ENCODE data around the gene MYL11.

Gene MYL11

GRCh38 chr16:30357715-30358576 is 16.7 kb upstream of the MYL11 start:
- peaks cover 38% of the 10 kb centered on the region for H3K36me3 Mint-ChIP-seq (ENCODE audit: low read depth)
- H3K9me3 Mint-ChIP-seq = no peaks in the 10 kb centered on the region
- peaks cover 18% of the 10 kb centered on the region for H3K4me1 Mint-ChIP-seq
- TF ChIP-seq CTCF (IDR thresholded peaks at IDR 0.05; ENCODE audit: unreplicated experiment in 3 of 3) = no peak
- H3K4me3 Mint-ChIP-seq = peak overlapping the region; percentile 28 to 72 (median 64)
- H3K27ac Mint-ChIP-seq = peak overlapping the region in 1 of 3 experiments; percentile 97
- no peaks in the 10 kb centered on the region for H3K27me3 Mint-ChIP-seq (ENCODE audit: low read depth)

GRCh38 chr16:30358577-30358936 is 16.0 kb upstream of the MYL11 start:
- Mint-ChIP-seq H3K27me3 (ENCODE audit: low read depth) (no peaks in the 10 kb centered on the region), H3K36me3 (ENCODE audit: low read depth) (peaks cover 44% of the 10 kb centered on the region), H3K4me1 (peaks cover 18% of the 10 kb centered on the region), H3K4me3 (no peak overlapping the region), H3K27ac (no peak overlapping the region), H3K9me3 (no peaks in the 10 kb centered on the region)
- no peak for TF ChIP-seq CTCF (IDR thresholded peaks at IDR 0.05; ENCODE audit: unreplicated experiment in 3 of 3)

GRCh38 chr16:30358990-30359870 is 15.4 kb upstream of the MYL11 start:
- Mint-ChIP-seq H3K4me3 (no peak overlapping the region), H3K27ac (no peak overlapping the region), H3K9me3 (no peaks in the 10 kb centered on the region), H3K4me1 (peaks cover 16% of the 10 kb centered on the region), H3K27me3 (ENCODE audit: low read depth) (no peaks in the 10 kb centered on the region), H3K36me3 (ENCODE audit: low read depth) (peaks cover 45% of the 10 kb centered on the region)
- TF ChIP-seq CTCF (IDR thresholded peaks at IDR 0.05; ENCODE audit: unreplicated experiment in 3 of 3) = no peak

- Mint-ChIP-seq H3K27me3 (ENCODE audit: low read depth) (no peaks in the 10 kb centered on the region), H3K36me3 (ENCODE audit: low read depth) (peaks cover 46% of the 10 kb centered on the region), H3K27ac (no peak overlapping the region), H3K4me1 (peaks cover 11% of the 10 kb centered on the region), H3K4me3 (no peak overlapping the region), H3K9me3 (no peaks in the 10 kb centered on the region)
- TF ChIP-seq CTCF (IDR thresholded peaks at IDR 0.05; ENCODE audit: unreplicated experiment in 3 of 3) = no peak
Measured at GRCh38 chr16:30359871-30360170, 14.8 kb upstream of the MYL11 start.

- no peaks in the 10 kb centered on the region for H3K9me3 Mint-ChIP-seq
- TF ChIP-seq CTCF (IDR thresholded peaks at IDR 0.05; ENCODE audit: unreplicated experiment in 3 of 3) = no peak
- peaks cover 51% of the 10 kb centered on the region for H3K36me3 Mint-ChIP-seq (ENCODE audit: low read depth)
- peak overlapping the region in 1 of 3 experiments; percentile 26 for H3K4me3 Mint-ChIP-seq
- H3K27ac Mint-ChIP-seq = no peak overlapping the region
- peaks cover 10% of the 10 kb centered on the region for H3K4me1 Mint-ChIP-seq
- no peaks in the 10 kb centered on the region for H3K27me3 Mint-ChIP-seq (ENCODE audit: low read depth)
Measured at GRCh38 chr16:30361180-30361579, 13.4 kb upstream of the MYL11 start.

All from nephron (organoid).